Activated naive CD4-positive, alpha-beta T cell treated with anti-CD3 and anti-CD28 coated beads, Interleukin-2, amount 50 U/mL, for 16 hours (primary cell): ENCODE data around the gene KCNJ14.

Experiments
- DNase-seq: peaks from one replicate; pipeline ENCODE4 v3.0.0-alpha.2; 2020

KCNJ14 gene

DNA sequence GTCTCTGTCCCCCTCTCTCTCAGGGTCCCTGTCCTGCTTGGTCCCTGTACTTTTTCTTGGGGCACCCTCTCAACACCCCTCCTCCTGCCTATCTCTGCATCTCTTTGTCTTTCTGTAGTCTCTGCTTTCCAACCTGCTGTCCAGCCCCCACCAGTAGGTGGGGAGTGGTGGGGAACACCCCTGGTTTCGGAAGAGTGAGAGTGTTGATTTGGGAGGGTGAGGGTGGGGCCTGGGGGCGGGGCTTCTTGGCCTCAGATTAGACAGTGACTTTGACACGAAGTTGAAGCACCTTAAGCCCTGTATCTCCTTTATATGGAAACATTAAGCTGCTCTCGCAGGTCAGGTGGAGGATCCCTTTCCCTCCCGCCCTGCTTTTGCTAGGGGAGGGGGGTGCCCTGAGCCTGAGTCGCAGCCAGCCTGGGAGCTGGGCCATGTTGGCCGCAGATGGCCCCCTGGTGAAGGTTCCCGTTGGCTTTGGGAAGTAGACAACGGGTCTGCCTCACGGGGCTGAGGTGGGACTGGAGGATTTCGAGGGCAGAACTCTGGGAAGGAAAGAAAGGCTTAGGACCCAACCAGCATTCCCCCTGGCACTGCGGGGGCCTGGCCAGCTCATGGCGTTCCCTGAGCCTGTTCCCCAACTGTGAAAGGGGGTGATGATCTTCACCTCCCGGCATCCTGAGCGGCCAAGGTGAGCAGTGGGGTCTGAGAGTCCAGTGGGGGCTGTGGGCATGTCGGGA lies at the start of gene KCNJ14:
KCNJ14 (plus strand) TSS at position 404 of the 737 bp plus-strand sequence. CDS start 6,151 bp downstream, outside the sequence.
- DNase-seq: no peak

DNA sequence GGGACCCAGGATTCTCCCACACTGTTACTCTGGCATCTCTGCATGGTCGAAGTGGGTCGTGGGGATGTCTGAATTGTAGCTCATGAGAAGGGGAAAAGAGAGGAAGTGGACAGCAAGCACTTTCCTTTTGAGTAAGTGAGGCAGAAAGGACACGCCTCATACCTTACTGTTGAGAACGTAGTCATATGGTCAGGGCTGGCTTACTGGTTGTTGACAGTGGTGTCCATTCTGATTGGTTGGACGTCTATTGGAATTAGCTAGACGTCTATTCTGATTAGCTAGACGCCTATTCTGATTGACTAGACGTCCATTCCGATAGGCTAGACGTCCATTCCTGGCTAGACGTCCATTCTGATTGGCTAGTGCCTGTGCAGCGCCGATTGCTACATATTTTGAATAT lies 49.5 kb upstream of the KCNJ14 start:
- DNase-seq: no peak

DNA sequence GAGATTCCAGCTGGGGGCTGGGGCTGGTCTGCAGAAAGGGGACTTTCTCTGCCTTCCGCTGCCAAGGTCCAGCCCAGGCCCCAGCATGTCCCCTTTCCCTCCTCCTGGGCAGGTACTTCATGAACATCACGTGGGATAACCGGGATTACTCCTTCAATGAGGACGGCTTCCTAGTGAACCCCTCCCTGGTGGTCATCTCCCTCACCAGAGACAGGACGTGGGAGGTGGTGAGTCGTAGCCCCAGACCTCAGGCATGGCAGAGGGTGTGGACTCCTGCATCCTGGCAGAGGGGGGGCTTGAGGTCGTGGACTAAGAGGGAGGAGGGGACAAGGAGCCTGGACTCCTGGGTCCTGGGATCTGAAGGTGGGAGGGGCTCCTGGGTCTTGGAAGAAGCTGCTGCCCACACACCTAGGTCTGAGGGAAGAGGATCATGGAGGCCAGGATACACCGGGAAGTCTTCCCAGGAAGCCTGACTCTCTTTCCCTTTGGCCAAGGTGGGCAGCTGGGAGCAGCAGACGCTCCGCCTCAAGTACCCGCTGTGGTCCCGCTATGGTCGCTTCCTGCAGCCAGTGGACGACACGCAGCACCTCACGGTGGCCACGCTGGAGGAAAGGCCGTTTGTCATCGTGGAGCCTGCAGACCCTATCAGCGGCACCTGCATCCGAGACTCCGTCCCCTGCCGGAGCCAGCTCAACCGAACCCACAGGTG lies 41.3 kb upstream of the KCNJ14 start:
- no peak for DNase-seq

GRCh38 chr19:48415395-48415794 lies 40.0 kb upstream of the KCNJ14 start:
- peak; percentile 68 for DNase-seq

GRCh38 chr19:48415806-48416221 lies 39.6 kb upstream of the KCNJ14 start:
- DNase-seq: no peak

- DNase-seq: no peak
These were observed 38.0 kb upstream of the KCNJ14 start for GRCh38 chr19:48417421-48417820.

- no peak for DNase-seq
These were observed 36.9 kb upstream of the KCNJ14 start for GRCh38 chr19:48418317-48419064.

DNA sequence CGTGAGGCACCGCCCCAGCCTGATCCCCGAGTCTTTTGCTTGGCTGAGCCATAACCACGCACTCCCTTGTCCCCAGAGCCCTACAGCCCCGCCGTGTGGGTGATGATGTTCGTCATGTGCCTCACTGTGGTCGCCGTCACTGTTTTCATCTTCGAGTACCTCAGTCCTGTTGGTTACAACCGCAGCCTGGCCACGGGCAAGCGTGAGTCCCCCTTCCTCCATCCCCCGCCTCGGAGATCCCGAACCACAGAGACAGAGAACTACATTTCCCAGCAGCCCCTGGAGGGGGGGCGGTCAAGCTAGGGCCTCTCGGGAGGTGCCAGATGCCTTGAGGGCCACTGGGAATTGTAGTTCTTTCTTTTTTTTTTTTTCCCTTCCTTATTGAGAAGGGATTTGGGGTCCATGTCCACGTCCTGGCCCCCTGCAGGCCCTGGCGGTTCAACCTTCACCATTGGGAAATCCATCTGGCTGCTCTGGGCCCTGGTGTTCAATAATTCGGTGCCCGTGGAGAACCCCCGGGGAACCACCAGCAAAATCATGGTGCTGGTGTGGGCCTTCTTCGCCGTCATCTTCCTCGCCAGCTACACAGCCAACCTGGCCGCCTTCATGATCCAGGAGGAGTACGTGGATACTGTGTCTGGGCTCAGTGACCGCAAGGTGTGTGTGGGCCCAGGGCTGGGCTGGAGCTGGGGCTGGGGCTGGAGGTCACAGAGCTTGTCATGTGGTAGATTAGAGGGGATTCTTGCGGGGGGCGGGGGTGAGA lies 36.0 kb upstream of the KCNJ14 start:
- peak; percentile 71 for DNase-seq

DNA sequence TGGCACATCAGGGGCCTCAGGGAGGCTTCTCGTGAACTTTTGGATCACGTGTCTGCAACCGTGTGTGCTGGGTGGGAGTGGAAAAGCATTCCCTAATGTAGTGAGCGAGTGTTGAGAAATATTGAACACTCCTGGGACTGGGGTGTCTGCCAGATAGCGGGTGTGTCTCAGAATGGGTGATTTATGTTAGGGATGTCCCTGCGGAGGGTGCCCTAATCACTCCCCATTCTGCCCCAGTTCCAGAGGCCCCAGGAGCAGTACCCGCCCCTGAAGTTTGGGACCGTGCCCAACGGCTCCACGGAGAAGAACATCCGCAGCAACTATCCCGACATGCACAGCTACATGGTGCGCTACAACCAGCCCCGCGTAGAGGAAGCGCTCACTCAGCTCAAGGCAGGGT lies 33.8 kb upstream of the KCNJ14 start:
- no peak for DNase-seq

GRCh38 chr19:48424694-48425219 lies 30.6 kb upstream of the KCNJ14 start:
- DNase-seq: no peak

GRCh38 chr19:48428670-48429069 lies 26.7 kb upstream of the KCNJ14 start:
- DNase-seq: no peak

DNA sequence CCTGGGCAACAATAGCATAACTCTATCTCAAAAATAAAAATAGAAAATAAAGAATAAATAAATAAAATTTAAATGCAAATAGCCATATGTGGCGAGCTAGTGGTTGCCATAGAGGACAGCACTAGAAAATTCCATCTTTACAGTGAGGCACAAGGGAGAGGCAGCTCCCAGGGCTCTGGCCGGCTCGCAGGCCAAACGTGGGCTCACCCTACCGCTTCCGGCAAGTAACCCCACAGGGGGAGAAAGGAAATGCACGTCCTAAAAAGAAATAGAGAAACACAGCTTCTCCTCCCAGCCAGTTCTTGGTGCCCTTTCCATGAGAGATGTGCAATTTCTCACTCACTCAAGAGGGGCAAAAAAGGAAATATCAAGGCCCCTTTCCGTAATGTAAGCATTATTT lies 22.0 kb upstream of the KCNJ14 start:
- no peak for DNase-seq

DNA sequence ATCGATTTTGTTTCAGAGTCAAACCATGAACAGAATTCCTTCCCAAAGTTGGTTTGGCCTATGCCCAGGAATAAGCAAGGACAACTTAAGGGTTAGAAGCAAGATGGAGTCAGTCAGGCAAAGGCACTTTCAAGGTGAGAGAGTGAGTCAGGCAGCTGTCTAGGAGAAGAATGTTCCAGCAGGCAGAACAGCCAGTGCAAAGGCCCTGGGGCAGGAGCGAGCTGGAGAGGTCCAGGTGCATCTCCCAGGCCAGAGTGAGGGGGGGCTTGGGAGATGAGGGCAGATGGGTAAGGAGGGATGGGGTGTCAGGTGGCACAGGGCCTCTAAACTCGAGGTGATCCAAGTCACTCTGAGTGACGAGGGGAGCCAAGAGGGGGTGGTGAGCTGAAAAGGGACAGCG lies 18.8 kb upstream of the KCNJ14 start:
- no peak for DNase-seq

GRCh38 chr19:48441360-48442050 lies 13.9 kb upstream of the KCNJ14 start:
- no peak for DNase-seq

DNA sequence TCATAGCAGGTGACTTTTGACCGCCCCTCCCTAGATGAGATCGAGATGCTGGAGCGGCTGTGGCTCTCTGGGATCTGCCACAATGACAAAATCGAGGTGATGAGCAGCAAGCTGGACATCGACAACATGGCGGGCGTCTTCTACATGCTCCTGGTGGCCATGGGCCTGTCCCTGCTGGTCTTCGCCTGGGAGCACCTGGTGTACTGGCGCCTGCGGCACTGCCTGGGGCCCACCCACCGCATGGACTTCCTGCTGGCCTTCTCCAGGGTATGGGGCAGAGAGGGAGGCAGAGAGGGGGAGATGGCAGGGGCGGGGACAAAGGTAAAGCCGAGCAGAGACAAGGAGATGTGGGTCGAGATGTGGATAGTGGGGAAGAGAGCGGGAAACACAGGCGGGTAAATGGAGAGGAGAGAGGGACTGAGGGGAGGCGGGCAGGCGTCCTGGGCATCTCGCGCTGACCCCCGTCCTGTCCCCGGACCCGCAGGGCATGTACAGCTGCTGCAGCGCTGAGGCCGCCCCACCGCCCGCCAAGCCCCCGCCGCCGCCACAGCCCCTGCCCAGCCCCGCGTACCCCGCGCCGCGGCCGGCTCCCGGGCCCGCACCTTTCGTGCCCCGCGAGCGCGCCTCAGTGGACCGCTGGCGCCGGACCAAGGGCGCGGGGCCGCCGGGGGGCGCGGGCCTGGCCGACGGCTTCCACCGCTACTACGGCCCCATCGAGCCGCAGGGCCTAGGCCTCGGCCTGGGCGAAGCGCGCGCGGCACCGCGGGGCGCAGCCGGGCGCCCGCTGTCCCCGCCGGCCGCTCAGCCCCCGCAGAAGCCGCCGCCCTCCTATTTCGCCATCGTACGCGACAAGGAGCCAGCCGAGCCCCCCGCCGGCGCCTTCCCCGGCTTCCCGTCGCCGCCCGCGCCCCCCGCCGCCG lies 13.0 kb upstream of the KCNJ14 start:
- DNase-seq: no peak

- DNase-seq: no peak
These were observed 12.1 kb upstream of the KCNJ14 start for GRCh38 chr19:48443256-48443655.

DNA sequence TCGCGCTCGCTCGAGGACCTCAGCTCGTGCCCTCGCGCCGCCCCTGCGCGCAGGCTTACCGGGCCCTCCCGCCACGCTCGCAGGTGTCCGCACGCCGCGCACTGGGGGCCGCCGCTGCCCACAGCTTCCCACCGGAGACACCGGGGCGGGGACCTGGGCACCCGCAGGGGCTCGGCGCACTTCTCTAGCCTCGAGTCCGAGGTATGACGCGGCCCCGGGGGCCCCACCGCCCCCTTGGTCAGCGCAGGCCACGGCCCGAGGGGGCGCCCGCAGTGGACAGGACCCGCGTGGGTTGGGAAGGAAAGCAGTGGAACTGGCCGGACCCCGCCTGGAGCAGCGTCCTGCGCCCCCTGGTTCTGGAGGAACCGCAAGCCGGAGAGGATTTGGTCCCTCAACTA lies 11.6 kb upstream of the KCNJ14 start:
- no peak for DNase-seq

- DNase-seq: no peak
These were observed 11.0 kb upstream of the KCNJ14 start for GRCh38 chr19:48444129-48444935.

- no peak for DNase-seq
These were observed 10.5 kb upstream of the KCNJ14 start for GRCh38 chr19:48444936-48445200.

DNA sequence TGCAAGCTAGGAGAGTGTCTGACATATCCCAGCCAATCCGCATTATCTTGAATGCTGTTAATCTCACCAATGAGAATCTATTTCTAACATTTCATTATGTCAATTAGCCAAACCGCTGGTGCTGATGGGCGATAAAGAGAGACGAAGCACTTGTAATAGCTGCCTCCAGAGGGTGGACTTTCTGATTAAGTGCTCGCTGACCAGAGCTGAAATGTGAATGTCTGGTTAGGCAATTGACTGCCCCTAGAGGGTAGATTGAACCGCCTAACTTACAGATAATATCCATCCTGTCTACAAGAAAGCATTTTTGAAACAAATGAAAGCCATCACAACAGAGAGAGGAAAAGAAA lies 10.1 kb upstream of the KCNJ14 start:
- DNase-seq: no peak
